ENCODE data around the gene BCL2L14. TPM values are rescaled to one million over a fixed set of nuclear protein-coding genes. Genes with fewer than 3 reads are reported as not detected.

The BCL2L14 gene
- total RNA-seq, 2 donors from 2014 or later = 6.3 to 14.5 TPM

DNA sequence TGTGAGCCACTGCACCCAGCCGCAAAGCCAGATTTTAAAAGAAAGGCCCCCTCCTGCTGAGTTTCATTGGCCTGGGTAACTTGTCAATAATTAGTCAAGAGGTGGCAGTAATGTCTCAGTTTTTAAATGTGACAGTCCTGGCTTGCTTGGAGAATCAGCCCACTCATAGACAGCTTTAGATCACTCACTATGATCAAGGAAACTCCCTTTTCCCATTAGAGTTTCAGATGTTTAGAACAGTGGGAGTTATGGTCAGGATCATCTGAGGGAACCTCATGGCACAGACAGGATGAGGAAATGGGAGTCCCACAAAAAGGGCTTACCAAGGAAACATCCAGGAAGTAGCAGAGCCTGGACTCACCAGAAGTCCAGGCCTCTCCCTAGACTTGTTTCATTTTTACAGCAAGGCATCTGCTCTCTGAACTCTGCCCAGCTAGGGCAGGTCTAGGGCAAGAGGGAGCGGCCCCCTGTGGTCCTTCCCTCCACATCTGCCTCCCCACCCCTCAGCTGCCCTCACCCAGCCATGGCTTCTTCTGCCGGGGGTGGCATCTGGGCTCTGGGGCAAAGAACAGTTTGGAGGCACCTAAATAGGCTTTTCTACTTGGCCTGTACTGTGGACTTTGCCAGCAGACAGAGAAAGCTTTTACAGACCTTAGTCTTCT, 11.2 kb downstream of the BCL2L14 start:
- Histone ChIP-seq H3K27me3 (no peaks in the 10 kb centered on the region), H3K36me3 (replicated peaks in 1 of 2; ENCODE audit: insufficient read depth in 1 of 2, low read depth in 2 of 2) (no peaks in the 10 kb centered on the region), H3K9me3 (no peaks in the 10 kb centered on the region), H3K4me3 (no peak overlapping the region), H3K4me1 (peaks cover 5% of the 10 kb centered on the region), H3K27ac (peak overlapping the region in 2 of 4 donors; percentile 21 to 57)
- TF ChIP-seq POLR2A (IDR thresholded peaks at IDR 0.05) = no peak
- TF ChIP-seq, protein P1, sequence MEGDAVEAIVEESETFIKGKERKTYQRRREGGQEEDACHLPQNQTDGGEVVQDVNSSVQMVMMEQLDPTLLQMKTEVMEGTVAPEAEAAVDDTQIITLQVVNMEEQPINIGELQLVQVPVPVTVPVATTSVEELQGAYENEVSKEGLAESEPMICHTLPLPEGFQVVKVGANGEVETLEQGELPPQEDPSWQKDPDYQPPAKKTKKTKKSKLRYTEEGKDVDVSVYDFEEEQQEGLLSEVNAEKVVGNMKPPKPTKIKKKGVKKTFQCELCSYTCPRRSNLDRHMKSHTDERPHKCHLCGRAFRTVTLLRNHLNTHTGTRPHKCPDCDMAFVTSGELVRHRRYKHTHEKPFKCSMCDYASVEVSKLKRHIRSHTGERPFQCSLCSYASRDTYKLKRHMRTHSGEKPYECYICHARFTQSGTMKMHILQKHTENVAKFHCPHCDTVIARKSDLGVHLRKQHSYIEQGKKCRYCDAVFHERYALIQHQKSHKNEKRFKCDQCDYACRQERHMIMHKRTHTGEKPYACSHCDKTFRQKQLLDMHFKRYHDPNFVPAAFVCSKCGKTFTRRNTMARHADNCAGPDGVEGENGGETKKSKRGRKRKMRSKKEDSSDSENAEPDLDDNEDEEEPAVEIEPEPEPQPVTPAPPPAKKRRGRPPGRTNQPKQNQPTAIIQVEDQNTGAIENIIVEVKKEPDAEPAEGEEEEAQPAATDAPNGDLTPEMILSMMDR (IDR thresholded peaks at IDR 0.05) = peak in 4 of 7 experiments; percentile 34 to 42 (median 36)
- 70 to 86% methylated on average over 3 of the region's 3 CpGs for WGBS, 2 donors
- DNase-seq (peak in 1 of 4 donors; percentile 5), ATAC-seq (peak; percentile 66)
- intact Hi-C loops (cut with DNase I) = loop anchor here (10.0 kb wide), 1 partner anchor 243 kb away; no protein-coding TSS in a partner anchor

DNA sequence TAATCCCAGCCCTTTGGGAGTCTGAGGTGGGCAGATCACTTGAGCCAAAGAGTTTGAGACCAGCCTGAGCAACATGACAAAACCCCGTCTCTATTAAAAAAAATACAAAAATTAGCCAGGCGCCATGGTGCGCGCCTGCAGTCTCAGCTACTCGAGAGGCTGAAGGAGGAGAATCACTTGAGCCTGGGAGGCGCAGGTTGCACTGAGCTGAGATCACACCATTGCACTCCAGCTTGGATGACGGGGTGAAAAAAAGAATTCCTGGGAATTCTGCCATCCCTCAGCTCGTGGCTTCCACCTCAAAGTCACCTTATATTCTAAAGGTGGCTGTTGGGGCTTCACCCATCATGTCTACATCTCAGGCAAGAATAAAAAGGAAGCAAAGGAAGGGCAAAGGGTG, 12.9 kb downstream of the BCL2L14 start:
- peaks cover 5% of the 10 kb centered on the region for H3K4me1 ChIP-seq
- 84 to 95% methylated on average over 8 of the region's 8 CpGs for WGBS, 2 donors
- intact Hi-C loops (cut with DNase I) = loop anchor here (10.0 kb wide), 1 partner anchor 241 kb away; no protein-coding TSS in a partner anchor
- no peak for ATAC-seq
- H3K27me3 ChIP-seq = no peaks in the 10 kb centered on the region
- no peak overlapping the region for H3K4me3 ChIP-seq
- no peaks in the 10 kb centered on the region for H3K36me3 ChIP-seq (replicated peaks in 1 of 2; ENCODE audit: insufficient read depth in 1 of 2, low read depth in 2 of 2)
- no peak overlapping the region for H3K27ac ChIP-seq
- H3K9me3 ChIP-seq = no peaks in the 10 kb centered on the region
- no peak for TF ChIP-seq POLR2A (IDR thresholded peaks at IDR 0.05)
- TF ChIP-seq, protein P1 (IDR thresholded peaks at IDR 0.05) = no peak
- DNase-seq = no peak

DNA sequence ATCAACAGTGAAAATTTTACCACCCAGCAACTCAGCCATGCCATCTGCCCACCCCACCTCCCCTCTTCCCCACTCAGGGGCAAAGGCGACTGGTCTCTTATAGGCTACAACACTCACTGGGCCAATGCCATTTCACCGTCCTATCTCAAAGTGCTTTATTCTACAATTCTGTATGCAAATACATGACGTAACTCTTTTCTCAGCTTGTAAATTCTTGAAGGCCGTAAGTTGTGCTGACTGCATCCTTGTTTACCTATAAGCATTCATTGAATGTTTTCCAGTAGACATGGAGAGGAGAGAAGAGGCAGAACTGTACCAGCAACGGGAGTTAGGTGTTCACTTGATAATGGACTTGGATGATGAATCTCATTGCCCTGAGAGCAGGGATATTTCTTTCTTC, 15.6 kb downstream of the BCL2L14 start:
- no peak for ATAC-seq
- intact Hi-C loops (cut with DNase I) = loop anchor here (10.0 kb wide), 1 partner anchor 238 kb away; no protein-coding TSS in a partner anchor

DNA sequence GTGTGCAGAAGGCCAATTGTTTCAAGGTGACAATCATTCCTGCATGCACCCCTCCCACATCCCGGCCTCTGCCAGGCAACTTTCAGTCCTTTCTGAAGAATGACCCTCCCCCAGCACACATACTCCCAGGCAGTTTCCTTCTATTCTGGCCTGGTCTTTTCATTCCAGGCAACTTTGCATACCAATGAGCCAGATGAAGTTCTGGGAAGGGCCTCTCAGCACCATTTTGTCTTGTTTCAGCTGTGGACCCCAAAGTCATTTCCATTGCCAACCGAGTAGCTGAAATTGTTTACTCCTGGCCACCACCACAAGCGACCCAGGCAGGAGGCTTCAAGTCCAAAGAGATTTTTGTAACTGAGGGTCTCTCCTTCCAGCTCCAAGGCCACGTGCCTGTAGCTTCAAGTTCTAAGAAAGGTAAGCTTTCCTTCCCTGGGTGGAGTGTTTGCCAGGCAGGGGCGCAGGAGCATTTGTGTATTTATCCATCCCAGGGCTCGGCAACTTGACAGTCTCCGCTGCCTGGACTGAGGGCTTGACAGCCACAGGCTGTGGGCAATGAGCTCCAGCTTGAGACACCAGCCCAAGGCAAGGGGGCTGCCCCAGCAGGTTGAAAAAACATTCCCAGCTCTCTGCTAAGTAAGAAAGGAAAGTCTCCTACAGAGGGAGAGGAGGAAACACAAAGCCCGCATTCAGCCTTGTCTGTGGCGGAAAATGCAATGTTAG, 16.4 kb downstream of the BCL2L14 start:
- TF ChIP-seq POLR2A (IDR thresholded peaks at IDR 0.05) = no peak
- TF ChIP-seq, protein P1 (IDR thresholded peaks at IDR 0.05) = no peak
- Histone ChIP-seq H3K27me3 (no peaks in the 10 kb centered on the region), H3K4me3 (no peak overlapping the region), H3K27ac (no peak overlapping the region), H3K9me3 (no peaks in the 10 kb centered on the region), H3K4me1 (peaks cover 3% of the 10 kb centered on the region), H3K36me3 (replicated peaks in 1 of 2; ENCODE audit: insufficient read depth in 1 of 2, low read depth in 2 of 2) (no peaks in the 10 kb centered on the region)
- ATAC-seq (no peak), DNase-seq (no peak)
- intact Hi-C loops (cut with DNase I) = loop anchor here (10.0 kb wide), 1 partner anchor 238 kb away; no protein-coding TSS in a partner anchor
- WGBS, 2 donors = 83 to 90% methylated on average over 7 to 9 of the region's 9 CpGs

More for the DNA sequence above, 15.6 kb downstream of the BCL2L14 start:
- TF ChIP-seq POLR2A (IDR thresholded peaks at IDR 0.05) = no peak
- TF ChIP-seq, protein P1 (IDR thresholded peaks at IDR 0.05) = no peak
- Histone ChIP-seq H3K36me3 (replicated peaks in 1 of 2; ENCODE audit: insufficient read depth in 1 of 2, low read depth in 2 of 2) (no peaks in the 10 kb centered on the region), H3K4me1 (peaks cover 5% of the 10 kb centered on the region), H3K4me3 (no peak overlapping the region), H3K27ac (no peak overlapping the region), H3K9me3 (no peaks in the 10 kb centered on the region), H3K27me3 (no peaks in the 10 kb centered on the region)
- no peak for DNase-seq
- 80 to 83% methylated on average over 5 of the region's 5 CpGs for WGBS, 2 donors

All from body of pancreas (tissue), 4 donors.